CD8-positive, alpha-beta memory T cell (primary cell): ENCODE data around the gene SLC25A30. TPM values are rescaled to one million over a fixed set of nuclear protein-coding genes. Genes with fewer than 3 reads are reported as not detected.

Source experiments
- CTCF ChIA-PET: fragments of 350-600 bp; sonication (Branson Sonifier 250); formaldehyde crosslinking; loops from one replicate; lab custom pipeline; 2021; ENCODE audit warnings: antibody characterized with exemption; lab: Charles Lee
- POLR2A ChIA-PET: fragments of 350-600 bp; sonication (Branson Sonifier 250); formaldehyde crosslinking; loops from one replicate; lab custom pipeline; 2021; ENCODE audit warnings: antibody characterized with exemption; lab: Charles Lee
- DNase-seq, 5 donors: peaks; one replicate each; pipeline versions ENCODE4 v3.0.0 to v3.0.0-alpha.2; 2020 to 2022; ENCODE audit warnings: mixed read lengths in 1 of 5
- H3K27ac ChIP-seq: one replicate; pipeline ENCODE4 v1.7.0; 2013; ENCODE audit warnings: low read depth, mild to moderate bottlenecking, low read length, moderate library complexity
- H3K27me3 ChIP-seq: 2 replicates; pipeline ENCODE4 v1.7.0; 2013; ENCODE audit warnings: low read length, mild to moderate bottlenecking; ENCODE audit not compliant: insufficient read depth, poor library complexity, severe bottlenecking
- H3K36me3 ChIP-seq: 2 replicates; pipeline ENCODE4 v1.7.0; 2013; ENCODE audit warnings: mild to moderate bottlenecking, low read length, moderate library complexity; ENCODE audit not compliant: insufficient read depth
- H3K4me1 ChIP-seq: 2 replicates; pipeline ENCODE4 v1.7.0; 2013; ENCODE audit warnings: mild to moderate bottlenecking, low read length, moderate library complexity; ENCODE audit not compliant: insufficient read depth
- H3K4me3 ChIP-seq: 2 replicates; pipeline ENCODE4 v1.7.0; 2013; ENCODE audit warnings: mild to moderate bottlenecking, low read length
- H3K9me3 ChIP-seq: 2 replicates; pipeline ENCODE4 v1.7.0; 2013; ENCODE audit warnings: mild to moderate bottlenecking, low read length
- H3K27ac Mint-ChIP-seq, 8 donors: one replicate each; pipeline ENCODE4 v1.8.0; 2020 to 2021; ENCODE audit warnings: mixed read lengths in 8 of 8, mild to moderate bottlenecking in 6 of 8, inconsistent platforms in 3 of 8, moderate library complexity in 3 of 8
- H3K27me3 Mint-ChIP-seq, 2 donors: one replicate each; pipeline ENCODE4 v1.8.0; 2020 to 2021; ENCODE audit warnings: mixed read lengths in 2 of 2, mild to moderate bottlenecking in 1 of 2, moderate library complexity in 1 of 2
- H3K36me3 Mint-ChIP-seq, 3 donors: one replicate each; pipeline ENCODE4 v1.8.0; 2020 to 2021; ENCODE audit warnings: mixed read lengths in 3 of 3, inconsistent platforms in 1 of 3, mild to moderate bottlenecking in 1 of 3
- H3K4me1 Mint-ChIP-seq, 3 donors: one replicate each; pipeline ENCODE4 v1.8.0; 2020 to 2021; ENCODE audit warnings: mixed read lengths in 3 of 3, inconsistent platforms in 1 of 3, mild to moderate bottlenecking in 1 of 3
- H3K4me3 Mint-ChIP-seq, 7 donors: one replicate each; pipeline ENCODE4 v1.8.0; 2020 to 2021; ENCODE audit warnings: mixed read lengths in 7 of 7, mild to moderate bottlenecking in 6 of 7, moderate library complexity in 4 of 7, inconsistent platforms in 2 of 7
- H3K9me3 Mint-ChIP-seq, 5 donors: one replicate each; pipeline ENCODE4 v1.8.0; 2020 to 2022; ENCODE audit warnings: mixed read lengths in 5 of 5, mild to moderate bottlenecking in 3 of 5, moderate library complexity in 2 of 5, inconsistent platforms in 1 of 5
- polyA plus RNA-seq: library from polyadenylated mRNA; unstranded; fragments of 300-500 nt; fragmentation: Illumina TruSeq; gene quantifications from one replicate; pipeline ENCODE4 v1.2.3, GENCODE V29; 2021
- total RNA-seq, 2 experiments: library from RNA; stranded (reverse); gene quantifications; one replicate each; pipeline ENCODE4 v1.2.3, GENCODE V29; 2021

SLC25A30 gene
- total and polyA plus RNA-seq, 3 experiments from 2014 or later: 1.7 to 29.8 (median 27.2) TPM

DNA sequence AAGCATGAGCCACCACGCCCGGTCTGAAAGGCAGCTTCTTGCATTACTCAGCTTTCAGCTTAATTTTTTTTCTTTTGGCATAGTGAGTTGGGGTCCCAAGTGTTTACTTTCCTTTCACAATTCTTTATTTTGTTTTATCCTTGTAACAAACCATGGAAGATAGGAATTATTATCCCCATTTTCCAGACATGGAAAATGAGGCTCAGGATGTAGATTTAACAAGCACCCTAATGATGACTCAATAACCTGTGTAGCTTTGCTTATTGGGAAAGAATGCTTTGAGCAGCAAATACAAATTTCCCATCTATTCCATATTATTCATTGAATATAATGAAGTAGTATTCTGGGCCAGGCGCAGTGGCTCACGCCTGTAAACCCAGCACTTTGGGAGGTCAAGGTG is 33.1 kb upstream of the SLC25A30 start:
- no peaks in the 10 kb centered on the region for H3K4me1 ChIP-seq
- H3K36me3 ChIP-seq: no peaks in the 10 kb centered on the region
- H3K36me3 Mint-ChIP-seq: peaks cover 0 to 3% (median 0%) of the 10 kb centered on the region in 3 donors
- no peak overlapping the region for H3K4me3 Mint-ChIP-seq
- no peak overlapping the region for H3K27ac Mint-ChIP-seq
- H3K9me3 ChIP-seq: no peaks in the 10 kb centered on the region
- CTCF ChIA-PET: interaction anchor here (1.5 kb wide), 1 partner anchor 14 kb away, joined by 4 read pairs; the partner anchor contains the start of gene COG3
- H3K27me3 ChIP-seq: no peaks in the 10 kb centered on the region
- no peak overlapping the region for H3K4me3 ChIP-seq
- no peaks in the 10 kb centered on the region for H3K4me1 Mint-ChIP-seq
- peaks cover 9 to 13% of the 10 kb centered on the region in 2 donors for H3K27me3 Mint-ChIP-seq
- H3K9me3 Mint-ChIP-seq: no peaks in the 10 kb centered on the region
- POLR2A ChIA-PET: no interaction called here
- no peak for DNase-seq
- H3K27ac ChIP-seq: no peak overlapping the region

DNA sequence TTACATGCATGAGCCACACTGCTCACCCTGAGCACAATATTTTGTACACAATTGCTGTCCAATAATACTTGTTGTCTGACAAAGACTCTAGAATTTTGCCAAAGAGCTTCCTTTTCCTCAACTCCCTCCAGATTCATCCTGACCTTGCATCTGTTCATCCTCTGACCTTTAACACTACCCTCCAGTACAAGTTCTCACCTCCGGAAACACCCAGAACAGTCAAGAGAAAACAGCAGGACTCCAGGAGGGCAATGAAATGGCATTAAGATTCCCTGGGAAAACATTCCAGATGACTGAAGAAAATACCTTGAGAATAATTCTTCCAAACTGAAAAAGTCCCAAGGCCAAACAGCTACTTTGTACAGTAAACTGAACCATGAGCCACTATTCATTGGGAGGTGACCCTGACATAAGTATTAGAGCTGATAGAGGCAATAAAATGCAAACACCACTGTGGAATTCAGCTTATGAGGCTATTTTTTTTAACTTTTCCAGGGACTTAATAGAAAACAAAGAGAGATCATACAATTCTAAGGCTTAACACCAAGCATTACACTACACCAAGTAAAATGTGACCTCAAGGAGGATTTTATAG is 30.9 kb upstream of the SLC25A30 start:
- no peaks in the 10 kb centered on the region for H3K36me3 ChIP-seq
- no peak overlapping the region for H3K27ac ChIP-seq
- DNase-seq: no peak
- no peak overlapping the region for H3K4me3 Mint-ChIP-seq
- H3K4me1 Mint-ChIP-seq: no peaks in the 10 kb centered on the region
- H3K27ac Mint-ChIP-seq: no peak overlapping the region
- no peaks in the 10 kb centered on the region for H3K4me1 ChIP-seq
- no peaks in the 10 kb centered on the region for H3K27me3 ChIP-seq
- ChIA-PET CTCF (no interaction called here), POLR2A (no interaction called here)
- H3K9me3 Mint-ChIP-seq: no peaks in the 10 kb centered on the region
- H3K9me3 ChIP-seq: no peaks in the 10 kb centered on the region
- H3K36me3 Mint-ChIP-seq: no peaks in the 10 kb centered on the region
- peaks cover 9 to 14% of the 10 kb centered on the region in 2 donors for H3K27me3 Mint-ChIP-seq
- no peak overlapping the region for H3K4me3 ChIP-seq

- Mint-ChIP-seq H3K36me3 (peaks cover 0 to 3% (median 0%) of the 10 kb centered on the region in 3 donors), H3K4me1 (no peaks in the 10 kb centered on the region), H3K27me3 (peaks cover 9 to 12% of the 10 kb centered on the region in 2 donors), H3K27ac (no peak overlapping the region), H3K9me3 (no peaks in the 10 kb centered on the region), H3K4me3 (no peak overlapping the region)
- no peaks in the 10 kb centered on the region for H3K4me1 ChIP-seq
- POLR2A ChIA-PET: no interaction called here
- no peaks in the 10 kb centered on the region for H3K36me3 ChIP-seq
- no peak overlapping the region for H3K27ac ChIP-seq
- CTCF ChIA-PET: no interaction called here
- H3K9me3 ChIP-seq: no peaks in the 10 kb centered on the region
- H3K27me3 ChIP-seq: no peaks in the 10 kb centered on the region
- H3K4me3 ChIP-seq: no peak overlapping the region
- no peak for DNase-seq
These were observed 29.0 kb upstream of the SLC25A30 start for GRCh38 chr13:45447050-45447661.

- Histone ChIP-seq H3K27me3 (no peaks in the 10 kb centered on the region), H3K27ac (no peak overlapping the region), H3K4me3 (no peak overlapping the region), H3K4me1 (peaks cover 5% of the 10 kb centered on the region), H3K36me3 (no peaks in the 10 kb centered on the region), H3K9me3 (no peaks in the 10 kb centered on the region)
- Mint-ChIP-seq H3K9me3 (no peaks in the 10 kb centered on the region), H3K4me3 (no peak overlapping the region), H3K4me1 (peaks cover 6 to 8% (median 7%) of the 10 kb centered on the region in 3 donors), H3K27me3 (peaks cover 9 to 10% of the 10 kb centered on the region in 2 donors), H3K36me3 (peaks cover 0 to 3% (median 0%) of the 10 kb centered on the region in 3 donors), H3K27ac (peak overlapping the region in 1 of 8 donors; percentile 4)
- DNase-seq: no peak
- ChIA-PET POLR2A (no interaction called here), CTCF (no interaction called here)
These were observed 28.0 kb upstream of the SLC25A30 start for GRCh38 chr13:45446181-45446580.

GRCh38 chr13:45445053-45445452 is 26.9 kb upstream of the SLC25A30 start:
- H3K36me3 Mint-ChIP-seq: peaks cover 0 to 3% (median 0%) of the 10 kb centered on the region in 3 donors
- peaks cover 9 to 10% of the 10 kb centered on the region in 2 donors for H3K27me3 Mint-ChIP-seq
- no peaks in the 10 kb centered on the region for H3K27me3 ChIP-seq
- H3K4me1 ChIP-seq: peaks cover 5% of the 10 kb centered on the region
- no peaks in the 10 kb centered on the region for H3K9me3 Mint-ChIP-seq
- DNase-seq: no peak
- H3K27ac Mint-ChIP-seq: no peak overlapping the region
- no peak overlapping the region for H3K4me3 ChIP-seq
- POLR2A ChIA-PET: no interaction called here
- H3K4me3 Mint-ChIP-seq: no peak overlapping the region
- CTCF ChIA-PET: no interaction called here
- H3K36me3 ChIP-seq: no peaks in the 10 kb centered on the region
- peaks cover 6 to 8% (median 7%) of the 10 kb centered on the region in 3 donors for H3K4me1 Mint-ChIP-seq
- H3K27ac ChIP-seq: no peak overlapping the region
- no peaks in the 10 kb centered on the region for H3K9me3 ChIP-seq

- peaks cover 6 to 8% (median 7%) of the 10 kb centered on the region in 3 donors for H3K4me1 Mint-ChIP-seq
- ChIA-PET POLR2A (no interaction called here), CTCF (no interaction called here)
- no peak overlapping the region for H3K4me3 ChIP-seq
- peaks cover 0 to 11% of the 10 kb centered on the region in 2 donors for H3K27me3 Mint-ChIP-seq
- H3K36me3 ChIP-seq: no peaks in the 10 kb centered on the region
- H3K9me3 Mint-ChIP-seq: no peaks in the 10 kb centered on the region
- no peak overlapping the region for H3K27ac Mint-ChIP-seq
- H3K27me3 ChIP-seq: no peaks in the 10 kb centered on the region
- H3K4me3 Mint-ChIP-seq: no peak overlapping the region
- H3K9me3 ChIP-seq: no peaks in the 10 kb centered on the region
- peaks cover 5% of the 10 kb centered on the region for H3K4me1 ChIP-seq
- DNase-seq: no peak
- H3K36me3 Mint-ChIP-seq: peaks cover 0 to 3% (median 0%) of the 10 kb centered on the region in 3 donors
- no peak overlapping the region for H3K27ac ChIP-seq
These were observed 23.5 kb upstream of the SLC25A30 start for GRCh38 chr13:45441633-45442032.

- ChIA-PET POLR2A (no interaction called here), CTCF (interaction anchor here (0.9 to 1.4 kb wide), 3 partner anchors 22 to 69 kb away, joined by 3 to 4 read pairs (median 3); partner anchors contain the start of gene SLC25A30)
- Mint-ChIP-seq H3K4me3 (no peak overlapping the region), H3K27ac (no peak overlapping the region), H3K27me3 (peaks cover 0 to 7% of the 10 kb centered on the region in 2 donors), H3K36me3 (peaks cover 0 to 3% (median 0%) of the 10 kb centered on the region in 3 donors), H3K4me1 (peaks cover 6 to 8% (median 7%) of the 10 kb centered on the region in 3 donors), H3K9me3 (no peaks in the 10 kb centered on the region)
- Histone ChIP-seq H3K27ac (no peak overlapping the region), H3K27me3 (no peaks in the 10 kb centered on the region), H3K9me3 (no peaks in the 10 kb centered on the region), H3K36me3 (no peaks in the 10 kb centered on the region), H3K4me3 (no peak overlapping the region), H3K4me1 (peaks cover 5% of the 10 kb centered on the region)
- DNase-seq: no peak
These were observed 21.7 kb upstream of the SLC25A30 start for GRCh38 chr13:45439781-45440462.

DNA sequence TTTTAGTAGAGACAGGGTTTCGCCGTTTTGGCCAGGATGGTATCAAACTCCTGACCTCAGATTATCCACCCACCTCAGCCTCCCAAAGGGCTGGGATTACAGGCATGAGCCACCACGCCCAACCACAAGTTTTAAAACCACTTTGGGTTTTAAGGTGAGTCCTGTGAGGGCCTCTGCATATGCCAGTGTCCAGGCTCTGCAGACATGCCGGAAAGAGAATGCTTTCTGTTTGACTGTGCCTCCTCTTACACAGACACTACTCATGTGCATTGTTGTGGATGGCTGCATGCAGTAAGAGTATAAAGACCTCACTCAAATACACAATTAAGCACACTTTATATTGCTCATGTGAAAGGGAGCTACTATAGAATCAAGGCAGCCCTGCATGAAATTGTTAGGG is 20.8 kb upstream of the SLC25A30 start:
- Mint-ChIP-seq H3K4me1 (peaks cover 6 to 8% (median 7%) of the 10 kb centered on the region in 3 donors), H3K27ac (no peak overlapping the region), H3K9me3 (no peaks in the 10 kb centered on the region), H3K27me3 (peaks cover 0 to 7% of the 10 kb centered on the region in 2 donors), H3K36me3 (peaks cover 0 to 3% (median 0%) of the 10 kb centered on the region in 3 donors), H3K4me3 (no peak overlapping the region)
- no peak overlapping the region for H3K27ac ChIP-seq
- H3K27me3 ChIP-seq: no peaks in the 10 kb centered on the region
- peaks cover 5% of the 10 kb centered on the region for H3K4me1 ChIP-seq
- ChIA-PET POLR2A (no interaction called here), CTCF (interaction anchor here (1.2 to 1.4 kb wide), 2 partner anchors 21 to 68 kb away, joined by 3 to 4 read pairs; partner anchors contain the start of gene SLC25A30)
- H3K9me3 ChIP-seq: no peaks in the 10 kb centered on the region
- no peak for DNase-seq
- no peaks in the 10 kb centered on the region for H3K36me3 ChIP-seq
- no peak overlapping the region for H3K4me3 ChIP-seq
